Fibroblast of the aortic adventitia (primary cell): ENCODE results near the gene DNAH11. TPM values are rescaled to one million over a fixed set of nuclear protein-coding genes. Genes with fewer than 3 reads are reported as not detected.
"Not testable (repeated sequence)": the region's sequence is repeated elsewhere in the genome, so short reads cannot be mapped to it uniquely, and the experiment has no call there.

Experiments used
- DNase-seq: peaks from one replicate; pipeline ENCODE4 v3.0.0-alpha.2; 2010; ENCODE audit warnings: low read depth
- H3K4me3 ChIP-seq: 2 replicates; pipeline ENCODE4 v1.5.1; 2011; ENCODE audit warnings: low read depth, mild to moderate bottlenecking, control low read depth, low read length, moderate library complexity
- total RNA-seq: library from RNA; depleted of rRNA; stranded (reverse); fragments of >200 nt; gene quantifications from 2 replicates; pipeline ENCODE4 v1.2.3, GENCODE V29; 2012; ENCODE audit warnings: low replicate concordance
- TF ChIP-seq, protein P1 (sequence below): IDR thresholded peaks from 2 replicates; pipeline ENCODE4 v1.5.1; 2011; ENCODE audit warnings: mild to moderate bottlenecking, low read length, control low read depth, inconsistent platforms; ENCODE audit not compliant: insufficient read depth

DNAH11 gene
- total RNA-seq, 1 donor = 2.7 TPM

DNA sequence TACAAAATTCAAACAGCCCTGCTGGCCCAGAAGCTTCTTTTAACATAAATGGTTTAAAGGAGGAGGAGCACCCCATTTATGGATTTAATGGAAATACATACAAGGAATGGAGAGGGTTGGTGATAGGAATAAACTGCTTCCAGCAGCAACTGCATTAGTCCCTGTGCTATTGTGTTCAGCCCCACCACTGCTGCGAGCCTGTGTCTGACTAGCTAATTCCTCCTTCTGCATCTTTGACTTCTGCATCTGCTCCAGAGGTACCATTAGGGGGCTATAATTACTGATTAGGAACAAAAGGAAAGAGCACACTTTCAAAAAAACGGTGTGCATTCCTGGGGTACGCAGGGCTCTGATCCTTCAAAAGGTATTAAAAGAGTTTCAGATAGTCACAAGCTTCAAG is 378.1 kb downstream of the DNAH11 start:
- DNase-seq = no peak
- no peak overlapping the region for H3K4me3 ChIP-seq
- TF ChIP-seq, protein P1, sequence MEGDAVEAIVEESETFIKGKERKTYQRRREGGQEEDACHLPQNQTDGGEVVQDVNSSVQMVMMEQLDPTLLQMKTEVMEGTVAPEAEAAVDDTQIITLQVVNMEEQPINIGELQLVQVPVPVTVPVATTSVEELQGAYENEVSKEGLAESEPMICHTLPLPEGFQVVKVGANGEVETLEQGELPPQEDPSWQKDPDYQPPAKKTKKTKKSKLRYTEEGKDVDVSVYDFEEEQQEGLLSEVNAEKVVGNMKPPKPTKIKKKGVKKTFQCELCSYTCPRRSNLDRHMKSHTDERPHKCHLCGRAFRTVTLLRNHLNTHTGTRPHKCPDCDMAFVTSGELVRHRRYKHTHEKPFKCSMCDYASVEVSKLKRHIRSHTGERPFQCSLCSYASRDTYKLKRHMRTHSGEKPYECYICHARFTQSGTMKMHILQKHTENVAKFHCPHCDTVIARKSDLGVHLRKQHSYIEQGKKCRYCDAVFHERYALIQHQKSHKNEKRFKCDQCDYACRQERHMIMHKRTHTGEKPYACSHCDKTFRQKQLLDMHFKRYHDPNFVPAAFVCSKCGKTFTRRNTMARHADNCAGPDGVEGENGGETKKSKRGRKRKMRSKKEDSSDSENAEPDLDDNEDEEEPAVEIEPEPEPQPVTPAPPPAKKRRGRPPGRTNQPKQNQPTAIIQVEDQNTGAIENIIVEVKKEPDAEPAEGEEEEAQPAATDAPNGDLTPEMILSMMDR = no peak

DNA sequence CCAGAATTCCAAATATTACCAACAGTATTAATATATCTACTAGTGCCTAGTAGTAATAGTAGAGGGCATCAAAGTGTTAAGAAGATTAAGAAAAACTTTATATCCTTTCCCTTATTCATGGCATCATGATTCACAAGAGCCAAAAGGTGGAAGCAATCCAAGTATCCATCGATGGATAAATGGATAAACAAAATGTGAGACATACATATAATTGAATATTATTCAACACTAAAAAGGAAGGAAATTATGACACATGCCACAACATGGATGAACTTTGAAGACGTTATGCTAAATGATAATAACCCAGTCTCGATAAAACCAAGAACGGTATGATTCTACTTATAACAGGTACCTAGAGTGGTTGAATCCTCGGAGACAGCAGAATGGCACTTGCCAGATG is 379.8 kb downstream of the DNAH11 start:
- no peak overlapping the region for H3K4me3 ChIP-seq
- no peak for DNase-seq
- TF ChIP-seq, protein P1 = no peak

DNA sequence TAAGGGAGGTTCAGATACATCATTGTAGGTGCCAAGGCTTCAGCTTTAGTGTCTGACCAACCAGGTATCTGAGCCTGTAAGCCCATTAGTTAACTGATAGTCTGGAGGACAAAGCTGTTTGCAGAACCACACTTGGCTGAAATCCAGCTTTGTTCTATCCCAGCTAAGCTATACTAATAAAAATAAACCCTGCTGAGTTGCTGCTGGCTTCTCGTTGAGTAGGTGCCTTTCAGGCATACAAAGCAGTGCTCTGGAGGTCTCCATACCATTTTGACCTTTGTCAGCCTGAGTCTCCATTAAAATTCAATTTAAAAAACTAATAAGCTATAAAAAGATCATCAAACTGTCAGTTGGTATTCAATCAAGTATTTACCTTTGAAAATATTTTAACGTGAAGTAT is 380.8 kb downstream of the DNAH11 start:
- peak; percentile 37 for DNase-seq
- TF ChIP-seq, protein P1 = no peak
- no peak overlapping the region for H3K4me3 ChIP-seq

DNA sequence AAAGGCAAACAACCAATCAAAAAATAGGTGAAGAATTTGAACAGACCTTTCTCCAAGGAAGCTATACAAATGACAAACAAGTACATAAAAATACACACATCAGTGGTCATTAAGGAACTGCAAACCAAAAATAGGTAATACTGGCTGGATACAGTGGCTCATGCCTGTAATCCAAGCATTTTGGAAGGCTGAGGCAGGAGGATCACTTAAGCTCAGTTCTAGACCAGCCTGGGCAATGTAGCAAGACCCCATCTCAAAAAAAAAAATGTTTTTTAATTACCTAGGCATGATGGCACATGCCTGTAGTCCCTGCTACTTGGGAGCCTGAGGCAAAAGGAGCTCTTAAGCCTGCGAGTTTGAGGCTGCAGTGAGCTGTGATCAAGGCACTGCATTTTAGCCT is 383.6 kb downstream of the DNAH11 start:
- TF ChIP-seq, protein P1 = no peak
- DNase-seq = no peak

DNA sequence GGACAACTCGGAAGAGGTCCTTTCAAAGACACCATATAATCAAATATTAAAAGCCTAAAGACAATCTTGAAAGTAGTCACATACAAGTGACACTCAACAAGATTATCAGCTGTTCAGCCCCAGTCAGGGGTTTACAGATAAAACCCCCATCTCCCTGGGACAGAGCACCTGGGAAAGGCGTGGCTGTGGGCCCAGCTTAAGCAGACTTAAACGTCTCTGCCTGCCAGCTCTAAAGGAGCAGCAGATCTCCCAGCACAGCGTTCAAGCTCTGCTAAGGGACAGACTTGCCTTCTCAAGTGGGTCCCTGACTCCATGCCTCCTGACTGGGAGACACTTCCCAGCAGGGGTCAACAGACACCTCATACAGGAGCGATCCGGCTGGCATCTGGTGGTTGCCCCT is 384.9 kb downstream of the DNAH11 start:
- TF ChIP-seq, protein P1 = no peak
- no peak overlapping the region for H3K4me3 ChIP-seq
- DNase-seq = no peak

More for the DNA sequence above, 383.6 kb downstream of the DNAH11 start:
- no peak overlapping the region for H3K4me3 ChIP-seq

DNA sequence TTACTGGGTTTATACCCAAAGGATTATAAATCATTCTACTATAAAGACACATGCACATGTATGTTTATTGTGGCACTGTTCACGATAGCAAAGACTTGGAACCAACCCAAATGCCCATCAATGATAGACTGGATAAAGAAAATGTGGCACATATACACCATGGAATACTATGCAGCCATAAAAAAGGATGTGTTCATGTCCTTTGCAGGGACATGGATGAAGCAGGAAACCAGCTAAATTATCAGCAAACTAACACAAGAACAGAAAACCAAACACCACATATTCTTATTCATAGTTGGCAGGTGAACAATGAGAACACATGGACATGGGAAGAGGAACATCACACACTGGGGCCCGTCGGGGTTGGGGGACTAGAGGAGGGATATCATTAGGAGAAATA is 390.5 kb downstream of the DNAH11 start:
- not testable (repeated sequence) for H3K4me3 ChIP-seq, DNase-seq

DNA sequence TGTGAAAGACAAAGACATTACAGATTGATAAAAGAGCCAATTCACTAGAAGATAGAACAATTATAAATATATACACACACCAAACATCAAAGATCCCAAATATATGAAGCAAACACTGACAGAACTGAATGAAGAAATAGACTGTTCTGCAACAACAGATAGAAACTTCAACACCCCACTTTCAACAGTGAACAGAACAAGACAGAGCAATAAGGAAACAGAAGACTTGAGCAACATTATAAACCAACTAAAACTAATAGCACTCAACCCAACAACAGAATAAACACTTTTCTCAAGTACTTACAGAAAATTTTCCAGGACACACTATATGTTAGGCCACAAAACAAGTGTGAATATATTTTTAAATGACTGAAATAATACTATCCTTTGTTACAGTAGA is 392.0 kb downstream of the DNAH11 start:
- no peak overlapping the region for H3K4me3 ChIP-seq
- DNase-seq = no peak
- TF ChIP-seq, protein P1 = no peak
